K562 (cell line): ENCODE measurements around the gene OXLD1. TPM values are rescaled to one million over a fixed set of nuclear protein-coding genes. Genes with fewer than 3 reads are reported as not detected.

Experiments
- ARID2 ChIP-seq: fragments of 450-650 bp; IDR thresholded peaks from 2 replicates; pipeline ENCODE4 v1.6.1; 2017; ENCODE audit warnings: antibody characterized with exemption, mild to moderate bottlenecking
- ETV5 ChIP-seq: sonication (generic); formaldehyde crosslinking; IDR thresholded peaks from 2 replicates; pipeline ENCODE4 v1.4.0; 2020; ENCODE audit warnings: low read depth, mild to moderate bottlenecking, missing genetic modification reagents
- GTF2F1 ChIP-seq: IDR thresholded peaks from 2 replicates; pipeline ENCODE4 v1.6.1; 2011; ENCODE audit warnings: low read depth, low read length, improper control_type of control experiment
- HDAC2 ChIP-seq: fragments of 450-650 bp; IDR thresholded peaks from 2 replicates; pipeline ENCODE4 v1.6.1; 2016; ENCODE audit warnings: mild to moderate bottlenecking
- JUNB ChIP-seq: fragments of 450-650 bp; formaldehyde crosslinking; conservative IDR thresholded peaks from 2 replicates; pipeline ENCODE4 v1.4.0; 2020; ENCODE audit warnings: mild to moderate bottlenecking
- KDM5B ChIP-seq: fragments of 200-600 bp; sonication (generic); IDR thresholded peaks from 2 replicates; pipeline ENCODE4 v1.6.1; 2012; ENCODE audit warnings: low read depth, mild to moderate bottlenecking, moderate library complexity, low read length, control low read depth, inconsistent platforms; ENCODE audit not compliant: insufficient replicate concordance
- MCM7 ChIP-seq, 2 experiments: fragments of 450-650 bp; IDR thresholded peaks; 2 replicates each; pipeline ENCODE4 v1.6.1; 2016 to 2018
- MYNN ChIP-seq, 2 experiments: sonication (generic); formaldehyde crosslinking in 1 of 2; IDR thresholded peaks; 2 replicates each; pipeline versions ENCODE4 v1.5.0 to v1.6.1; 2016 to 2020; ENCODE audit warnings: antibody characterized with exemption in 1 of 2, missing genetic modification reagents in 1 of 2
- NFE2 ChIP-seq: IDR thresholded peaks from 2 replicates; pipeline ENCODE4 v1.6.1; 2014; ENCODE audit warnings: antibody characterized with exemption, low read depth
- OTX1 ChIP-seq: fragments of 450-650 bp; formaldehyde crosslinking; IDR thresholded peaks from 2 replicates; pipeline ENCODE4 v1.4.0; 2022; ENCODE audit warnings: mild to moderate bottlenecking
- PCBP2 ChIP-seq: fragments of 200-400 bp; formaldehyde crosslinking; IDR thresholded peaks from 2 replicates; pipeline ENCODE4 v1.6.1; 2018; ENCODE audit warnings: low read length, low read depth, mild to moderate bottlenecking, moderate library complexity; ENCODE audit not compliant: poor library complexity, severe bottlenecking
- PHB ChIP-seq: fragments of 250-450 bp; sonication (Bioruptor Pico); IDR thresholded peaks from 2 replicates; pipeline ENCODE4 v1.5.0; 2021
- PHF21A ChIP-seq: fragments of 450-650 bp; IDR thresholded peaks from 2 replicates; pipeline ENCODE4 v1.6.1; 2017; ENCODE audit warnings: low read depth, borderline replicate concordance
- PHTF2 ChIP-seq: fragments of 250-450 bp; sonication (Bioruptor Pico); IDR thresholded peaks from 2 replicates; pipeline ENCODE4 v1.5.0; 2021; ENCODE audit warnings: mild to moderate bottlenecking
- SAFB ChIP-seq: fragments of 200-400 bp; formaldehyde crosslinking; IDR thresholded peaks from 2 replicates; pipeline ENCODE4 v1.6.1; 2017; ENCODE audit warnings: low read depth, low read length, borderline replicate concordance
- SMAD2 ChIP-seq: fragments of 150-350 bp; IDR thresholded peaks from 2 replicates; pipeline ENCODE4 v1.6.1; 2014; ENCODE audit warnings: low read depth, mild to moderate bottlenecking, low read length
- TBP ChIP-seq: optimal IDR thresholded peaks from 2 replicates; pipeline ENCODE3; 2011; ENCODE audit warnings: low read depth, low read length, improper control_type of control experiment
- YY1 ChIP-seq, 3 experiments: IDR thresholded peaks; 2 replicates each; pipeline ENCODE4 v1.6.1; 2011; ENCODE audit warnings: low read length in 2 of 3, mild to moderate bottlenecking in 2 of 3, moderate library complexity in 2 of 3, borderline replicate concordance in 1 of 3, control low read depth in 1 of 3, low read depth in 1 of 3; ENCODE audit not compliant: insufficient read depth in 3 of 3, insufficient replicate concordance in 2 of 3, control insufficient read depth in 1 of 3, insufficient read length in 1 of 3; ENCODE audit errors: extremely low read depth in 1 of 3
- ZNF644 ChIP-seq: fragments of 200-800 bp; sonication (Bioruptor generic); IDR thresholded peaks from 2 replicates; pipeline ENCODE4 v1.6.1; 2016; ENCODE audit warnings: low read depth, missing genetic modification characterization, missing compliant biosample characterization
- ZNF75A ChIP-seq: fragments of 450-650 bp; formaldehyde crosslinking; IDR thresholded peaks from 2 replicates; pipeline ENCODE4 v1.4.0; 2020; ENCODE audit warnings: mild to moderate bottlenecking
- polyA plus RNA-seq, 8 experiments: library from polyadenylated mRNA; depleted of rRNA in 4 of 8; stranded (reverse) in 5 of 8; unstranded in 3 of 8; fragments of >200 nt; fragmentation: Nextera tagmentation in 2 of 8; fragmentation: Illumina TruSeq in 1 of 8; extraction: Ambion mirVana in 2 of 8; extraction: Trizol in 1 of 8; gene quantifications; 2 replicates each; pipeline versions ENCODE4 v1.2.1 to v1.2.3, GENCODE V29; 2011 to 2014; ENCODE audit warnings: inconsistent platforms in 1 of 8, missing spikeins in 1 of 8
- total RNA-seq, 7 experiments: library from RNA; depleted of rRNA in 6 of 7; stranded (reverse); fragments of >200 nt in 6 of 7; fragmentation: Illumina TruSeq in 2 of 7; extraction: Trizol in 2 of 7; gene quantifications; 2 replicates each; pipeline versions ENCODE4 v1.2.1 to v1.2.3, GENCODE V29; 2011 to 2021; ENCODE audit warnings: low replicate concordance in 1 of 7
- TF ChIP-seq, protein P1 (sequence below): fragments of 250-450 bp; sonication (Bioruptor Pico); IDR thresholded peaks from 2 replicates; pipeline ENCODE4 v1.4.0; 2020
- TF ChIP-seq, protein P2 (sequence below): IDR thresholded peaks from 2 replicates; pipeline ENCODE4 v1.6.1; 2016; ENCODE audit warnings: missing genetic modification characterization, missing compliant biosample characterization

Gene OXLD1
- total and polyA plus RNA-seq, 9 of the 15 experiments (the other 6 are each of a cell fraction or from before 2014, with no cell fraction given) = 4.4 to 115 (median 29.3) TPM

- TF ChIP-seq ETV5 (no peak), KDM5B (no peak), TBP (peak; percentile 95), PHB (no peak), YY1 (IDR thresholded peaks at IDR 0.05; ENCODE audit: borderline replicate concordance in 1 of 3, control insufficient read depth in 1 of 3, extremely low read depth in 1 of 3, insufficient read depth in 3 of 3, insufficient read length in 1 of 3, insufficient replicate concordance in 2 of 3, low read depth in 1 of 3, low read length in 2 of 3) (peak in 2 of 3 experiments; percentile 80 to 81), SMAD2 (no peak), MYNN (IDR thresholded peaks at IDR 0.05) (no peak), MYNN (CRISPR knock-in tag; IDR thresholded peaks at IDR 0.05) (no peak), ZNF75A (CRISPR knock-in tag) (no peak), ZNF644 (tag) (no peak), ARID2 (no peak), MCM7 (IDR thresholded peaks at IDR 0.05) (no peak), PHF21A (no peak), OTX1 (CRISPR knock-in tag) (peak; percentile 36; the same call in 1 of the 2 replicates), PCBP2 (no peak), JUNB (no peak), HDAC2 (no peak), PHTF2 (CRISPR knock-in tag) (no peak), GTF2F1 (no peak), SAFB (no peak), NFE2 (peak; percentile 87)
- TF ChIP-seq, protein P1, sequence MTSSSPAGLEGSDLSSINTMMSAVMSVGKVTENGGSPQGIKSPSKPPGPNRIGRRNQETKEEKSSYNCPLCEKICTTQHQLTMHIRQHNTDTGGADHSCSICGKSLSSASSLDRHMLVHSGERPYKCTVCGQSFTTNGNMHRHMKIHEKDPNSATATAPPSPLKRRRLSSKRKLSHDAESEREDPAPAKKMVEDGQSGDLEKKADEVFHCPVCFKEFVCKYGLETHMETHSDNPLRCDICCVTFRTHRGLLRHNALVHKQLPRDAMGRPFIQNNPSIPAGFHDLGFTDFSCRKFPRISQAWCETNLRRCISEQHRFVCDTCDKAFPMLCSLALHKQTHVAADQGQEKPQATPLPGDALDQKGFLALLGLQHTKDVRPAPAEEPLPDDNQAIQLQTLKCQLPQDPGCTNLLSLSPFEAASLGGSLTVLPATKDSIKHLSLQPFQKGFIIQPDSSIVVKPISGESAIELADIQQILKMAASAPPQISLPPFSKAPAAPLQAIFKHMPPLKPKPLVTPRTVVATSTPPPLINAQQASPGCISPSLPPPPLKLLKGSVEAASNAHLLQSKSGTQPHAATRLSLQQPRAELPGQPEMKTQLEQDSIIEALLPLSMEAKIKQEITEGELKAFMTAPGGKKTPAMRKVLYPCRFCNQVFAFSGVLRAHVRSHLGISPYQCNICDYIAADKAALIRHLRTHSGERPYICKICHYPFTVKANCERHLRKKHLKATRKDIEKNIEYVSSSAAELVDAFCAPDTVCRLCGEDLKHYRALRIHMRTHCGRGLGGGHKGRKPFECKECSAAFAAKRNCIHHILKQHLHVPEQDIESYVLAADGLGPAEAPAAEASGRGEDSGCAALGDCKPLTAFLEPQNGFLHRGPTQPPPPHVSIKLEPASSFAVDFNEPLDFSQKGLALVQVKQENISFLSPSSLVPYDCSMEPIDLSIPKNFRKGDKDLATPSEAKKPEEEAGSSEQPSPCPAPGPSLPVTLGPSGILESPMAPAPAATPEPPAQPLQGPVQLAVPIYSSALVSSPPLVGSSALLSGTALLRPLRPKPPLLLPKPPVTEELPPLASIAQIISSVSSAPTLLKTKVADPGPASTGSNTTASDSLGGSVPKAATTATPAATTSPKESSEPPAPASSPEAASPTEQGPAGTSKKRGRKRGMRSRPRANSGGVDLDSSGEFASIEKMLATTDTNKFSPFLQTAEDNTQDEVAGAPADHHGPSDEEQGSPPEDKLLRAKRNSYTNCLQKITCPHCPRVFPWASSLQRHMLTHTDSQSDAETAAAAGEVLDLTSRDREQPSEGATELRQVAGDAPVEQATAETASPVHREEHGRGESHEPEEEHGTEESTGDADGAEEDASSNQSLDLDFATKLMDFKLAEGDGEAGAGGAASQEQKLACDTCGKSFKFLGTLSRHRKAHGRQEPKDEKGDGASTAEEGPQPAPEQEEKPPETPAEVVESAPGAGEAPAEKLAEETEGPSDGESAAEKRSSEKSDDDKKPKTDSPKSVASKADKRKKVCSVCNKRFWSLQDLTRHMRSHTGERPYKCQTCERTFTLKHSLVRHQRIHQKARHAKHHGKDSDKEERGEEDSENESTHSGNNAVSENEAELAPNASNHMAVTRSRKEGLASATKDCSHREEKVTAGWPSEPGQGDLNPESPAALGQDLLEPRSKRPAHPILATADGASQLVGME (CRISPR knock-in tag) = 0 out of 2 replicates have a peak, but pooled peaks have one; percentile 20
- TF ChIP-seq, protein P2, sequence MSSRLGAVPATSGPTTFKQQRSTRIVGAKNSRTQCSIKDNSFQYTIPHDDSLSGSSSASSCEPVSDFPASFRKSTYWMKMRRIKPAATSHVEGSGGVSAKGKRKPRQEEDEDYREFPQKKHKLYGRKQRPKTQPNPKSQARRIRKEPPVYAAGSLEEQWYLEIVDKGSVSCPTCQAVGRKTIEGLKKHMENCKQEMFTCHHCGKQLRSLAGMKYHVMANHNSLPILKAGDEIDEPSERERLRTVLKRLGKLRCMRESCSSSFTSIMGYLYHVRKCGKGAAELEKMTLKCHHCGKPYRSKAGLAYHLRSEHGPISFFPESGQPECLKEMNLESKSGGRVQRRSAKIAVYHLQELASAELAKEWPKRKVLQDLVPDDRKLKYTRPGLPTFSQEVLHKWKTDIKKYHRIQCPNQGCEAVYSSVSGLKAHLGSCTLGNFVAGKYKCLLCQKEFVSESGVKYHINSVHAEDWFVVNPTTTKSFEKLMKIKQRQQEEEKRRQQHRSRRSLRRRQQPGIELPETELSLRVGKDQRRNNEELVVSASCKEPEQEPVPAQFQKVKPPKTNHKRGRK = no peak
Measured at GRCh38 chr17:81636505-81637288, 29.7 kb downstream of the OXLD1 start, which contains the start of the genes NPLOC4 and TSPAN10 (continued).
